ENCODE data around the gene PARD3B.

DNA sequence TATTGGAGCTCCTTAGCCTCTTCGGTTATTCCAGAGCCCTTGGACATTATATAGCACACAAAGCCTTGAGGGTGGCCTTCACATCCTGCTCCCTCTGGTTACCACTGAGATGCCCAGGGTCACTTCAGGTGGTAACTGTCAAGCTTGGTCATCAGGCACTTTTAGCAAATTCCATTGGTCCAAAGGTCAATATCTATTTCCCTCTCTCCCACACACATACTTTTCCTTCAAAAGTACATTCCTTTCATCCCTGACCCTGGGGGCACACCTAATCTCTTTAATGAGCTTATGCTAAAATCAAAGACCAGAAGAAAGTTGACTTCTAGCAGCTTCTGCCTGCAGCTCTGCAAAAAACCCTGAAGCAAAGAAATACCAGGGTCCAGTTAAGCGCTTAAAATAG lies 965.1 kb downstream of the PARD3B start:
- TF ChIP-seq, protein P1, sequence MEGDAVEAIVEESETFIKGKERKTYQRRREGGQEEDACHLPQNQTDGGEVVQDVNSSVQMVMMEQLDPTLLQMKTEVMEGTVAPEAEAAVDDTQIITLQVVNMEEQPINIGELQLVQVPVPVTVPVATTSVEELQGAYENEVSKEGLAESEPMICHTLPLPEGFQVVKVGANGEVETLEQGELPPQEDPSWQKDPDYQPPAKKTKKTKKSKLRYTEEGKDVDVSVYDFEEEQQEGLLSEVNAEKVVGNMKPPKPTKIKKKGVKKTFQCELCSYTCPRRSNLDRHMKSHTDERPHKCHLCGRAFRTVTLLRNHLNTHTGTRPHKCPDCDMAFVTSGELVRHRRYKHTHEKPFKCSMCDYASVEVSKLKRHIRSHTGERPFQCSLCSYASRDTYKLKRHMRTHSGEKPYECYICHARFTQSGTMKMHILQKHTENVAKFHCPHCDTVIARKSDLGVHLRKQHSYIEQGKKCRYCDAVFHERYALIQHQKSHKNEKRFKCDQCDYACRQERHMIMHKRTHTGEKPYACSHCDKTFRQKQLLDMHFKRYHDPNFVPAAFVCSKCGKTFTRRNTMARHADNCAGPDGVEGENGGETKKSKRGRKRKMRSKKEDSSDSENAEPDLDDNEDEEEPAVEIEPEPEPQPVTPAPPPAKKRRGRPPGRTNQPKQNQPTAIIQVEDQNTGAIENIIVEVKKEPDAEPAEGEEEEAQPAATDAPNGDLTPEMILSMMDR (IDR thresholded peaks at IDR 0.05; ENCODE audit: low read depth, low read length, poor library complexity, severe bottlenecking) = no peak
- TF ChIP-seq EZH2phosphoT487 (IDR thresholded peaks at IDR 0.05; ENCODE audit: borderline replicate concordance, low read length) = no peak
